G401.6 (cell line): ENCODE data around the gene ZNF710.
"Not testable (repeated sequence)": the region's sequence is repeated elsewhere in the genome, so short reads cannot be mapped to it uniquely, and the experiment has no call there.

Experiments used
- FAIRE-seq: peaks from 2 replicates; lab custom pipeline; 2012; peaks lifted over from hg19 to GRCh38; lab: Jason Lieb, UNC

The ZNF710 gene

GRCh38 chr15:90062462-90062932 is 61.4 kb downstream of the ZNF710 start:
- no peak for FAIRE-seq

GRCh38 chr15:90062973-90063769 is 62.0 kb downstream of the ZNF710 start:
- FAIRE-seq, result no peak

DNA sequence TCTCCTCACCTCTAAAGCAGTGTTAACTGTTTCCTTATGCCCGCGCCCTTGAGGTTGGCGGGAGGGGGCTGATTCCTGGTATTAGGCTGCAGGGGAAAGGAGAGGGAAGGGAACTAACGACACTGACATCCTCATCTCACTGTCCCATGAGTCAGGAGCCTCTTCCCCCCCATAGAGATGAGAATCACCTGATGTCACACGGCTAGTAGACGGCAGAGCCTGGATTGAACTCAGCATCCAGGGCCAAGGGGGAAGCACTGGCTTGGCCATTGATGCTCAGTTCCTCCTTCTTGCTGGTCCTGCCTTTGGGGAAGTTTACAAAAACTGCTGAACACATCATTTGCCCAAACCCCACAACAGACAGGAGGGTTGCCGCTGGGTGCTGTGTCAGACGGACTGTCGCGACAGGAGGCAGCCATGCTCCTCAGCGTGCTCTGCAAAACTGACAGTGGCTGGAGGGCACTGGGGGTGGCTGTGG is 62.7 kb downstream of the ZNF710 start:
- no peak for FAIRE-seq

DNA sequence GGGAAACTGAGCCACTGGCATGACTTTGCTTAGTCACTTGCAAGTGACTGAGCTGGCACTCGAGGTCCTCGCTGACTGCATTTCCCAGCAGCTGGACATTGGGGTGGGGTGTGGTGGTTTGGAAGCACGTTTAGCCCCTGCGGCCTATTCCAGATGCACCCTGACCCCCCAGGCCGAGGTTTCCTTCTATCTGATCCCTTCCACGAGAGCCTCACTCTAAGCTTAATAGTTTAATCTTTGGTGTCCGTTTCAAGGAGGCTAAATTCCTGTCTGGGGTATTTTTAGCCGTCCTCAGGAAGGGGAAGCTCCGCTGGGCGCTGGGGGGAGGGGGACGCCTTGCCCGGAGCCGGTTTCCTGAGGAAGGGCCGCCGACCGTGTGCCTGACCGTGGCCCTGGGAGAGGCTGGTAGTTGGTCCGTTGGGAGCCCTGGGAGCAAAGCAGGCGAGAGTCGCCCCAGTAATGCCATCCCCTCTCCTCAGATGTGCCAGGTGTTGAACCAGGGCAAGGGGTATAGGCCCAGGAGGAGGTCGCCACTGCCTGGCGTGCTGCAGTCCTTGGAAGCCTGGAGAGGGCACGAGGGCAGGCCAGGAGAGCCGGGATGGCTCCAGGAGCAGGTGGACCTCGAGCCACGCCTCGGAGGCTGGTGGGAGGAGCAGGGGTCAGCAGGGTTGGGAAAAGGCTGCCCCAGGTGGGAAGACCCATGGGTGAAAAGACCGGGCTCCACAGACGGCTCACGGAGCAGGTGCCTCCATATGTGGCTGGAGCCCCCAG is 64.0 kb downstream of the ZNF710 start:
- no peak for FAIRE-seq

DNA sequence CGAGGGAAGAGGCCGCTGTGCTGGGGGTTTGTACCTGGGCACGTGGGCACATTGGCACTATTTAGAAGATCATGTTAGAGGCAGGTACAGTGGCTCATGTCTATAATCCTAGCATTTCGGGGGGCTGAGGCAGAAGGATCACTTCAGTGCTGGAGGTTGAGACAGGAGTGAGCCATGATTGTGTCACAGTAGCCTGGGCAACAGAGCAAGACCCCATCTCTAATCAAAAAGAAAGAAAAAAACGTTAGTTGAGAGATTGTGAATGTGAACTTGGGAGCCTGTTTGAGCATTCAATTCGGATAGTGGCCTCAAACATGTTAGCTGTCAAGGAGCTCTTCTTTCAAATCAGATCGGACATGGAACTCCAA is 64.5 kb downstream of the ZNF710 start:
- FAIRE-seq, result no peak

DNA sequence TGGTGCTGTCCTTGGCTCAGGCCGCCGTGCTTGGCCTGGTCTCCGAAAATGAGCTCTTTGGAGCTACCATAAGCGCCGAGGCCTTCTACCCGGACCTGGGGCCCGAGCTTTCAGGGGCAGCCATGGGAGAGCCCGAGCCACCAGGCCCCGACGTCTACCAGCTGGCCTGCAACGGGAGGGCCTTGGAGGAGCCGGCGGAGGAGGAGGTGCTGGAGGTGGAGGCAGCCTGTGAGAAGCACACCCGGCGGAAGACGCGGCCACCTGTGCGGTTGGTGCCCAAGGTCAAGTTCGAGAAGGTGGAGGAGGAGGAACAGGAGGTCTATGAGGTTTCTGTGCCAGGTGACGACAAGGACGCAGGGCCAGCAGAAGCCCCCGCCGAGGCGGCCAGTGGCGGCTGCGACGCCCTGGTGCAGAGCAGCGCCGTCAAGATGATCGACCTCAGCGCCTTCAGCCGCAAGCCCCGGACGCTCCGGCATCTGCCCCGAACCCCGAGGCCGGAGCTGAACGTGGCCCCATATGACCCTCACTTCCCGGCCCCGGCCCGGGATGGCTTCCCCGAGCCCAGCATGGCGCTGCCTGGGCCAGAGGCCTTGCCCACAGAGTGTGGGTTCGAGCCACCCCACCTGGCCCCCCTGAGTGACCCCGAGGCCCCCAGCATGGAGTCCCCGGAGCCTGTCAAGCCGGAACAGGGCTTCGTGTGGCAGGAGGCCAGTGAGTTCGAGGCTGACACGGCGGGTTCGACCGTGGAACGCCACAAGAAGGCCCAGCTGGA is 66.2 kb downstream of the ZNF710 start:
- FAIRE-seq, result no peak

DNA sequence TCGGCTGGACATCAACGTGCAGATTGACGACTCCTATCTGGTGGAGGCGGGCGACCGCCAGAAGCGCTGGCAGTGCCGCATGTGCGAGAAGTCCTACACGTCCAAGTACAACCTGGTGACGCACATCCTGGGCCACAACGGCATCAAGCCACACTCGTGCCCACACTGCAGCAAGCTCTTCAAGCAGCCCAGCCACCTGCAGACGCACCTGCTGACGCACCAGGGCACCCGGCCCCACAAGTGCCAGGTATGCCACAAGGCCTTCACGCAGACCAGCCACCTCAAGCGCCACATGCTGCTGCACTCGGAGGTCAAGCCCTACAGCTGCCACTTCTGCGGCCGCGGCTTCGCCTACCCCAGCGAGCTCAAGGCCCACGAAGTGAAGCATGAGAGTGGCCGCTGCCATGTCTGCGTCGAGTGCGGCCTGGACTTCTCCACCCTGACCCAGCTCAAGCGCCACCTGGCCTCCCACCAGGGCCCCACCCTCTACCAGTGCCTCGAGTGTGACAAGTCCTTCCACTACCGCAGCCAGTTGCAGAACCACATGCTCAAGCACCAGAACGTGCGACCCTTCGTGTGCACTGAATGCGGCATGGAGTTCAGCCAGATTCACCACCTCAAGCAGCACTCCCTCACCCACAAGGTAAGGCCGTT is 67.0 kb downstream of the ZNF710 start:
- FAIRE-seq, result no peak

DNA sequence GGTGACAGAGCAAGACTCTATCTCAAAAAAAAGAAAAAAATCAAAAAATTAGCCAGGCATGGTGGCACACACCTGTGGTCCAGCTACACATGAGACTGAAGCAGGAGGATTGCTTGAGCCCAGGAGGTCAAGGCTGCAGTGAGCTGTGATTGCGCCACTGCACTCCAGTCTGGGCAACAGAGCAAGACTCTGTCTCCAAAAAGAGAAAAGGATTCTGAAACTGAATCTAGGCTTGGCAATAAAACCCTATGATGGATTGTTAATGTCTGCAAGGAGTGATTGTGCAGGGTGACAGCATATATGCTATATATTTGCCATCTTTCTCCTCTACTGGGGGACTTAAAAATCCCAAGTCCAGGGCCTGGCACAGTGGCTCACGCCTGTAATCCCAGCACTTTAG is 69.5 kb downstream of the ZNF710 start:
- FAIRE-seq, result not testable (repeated sequence)

DNA sequence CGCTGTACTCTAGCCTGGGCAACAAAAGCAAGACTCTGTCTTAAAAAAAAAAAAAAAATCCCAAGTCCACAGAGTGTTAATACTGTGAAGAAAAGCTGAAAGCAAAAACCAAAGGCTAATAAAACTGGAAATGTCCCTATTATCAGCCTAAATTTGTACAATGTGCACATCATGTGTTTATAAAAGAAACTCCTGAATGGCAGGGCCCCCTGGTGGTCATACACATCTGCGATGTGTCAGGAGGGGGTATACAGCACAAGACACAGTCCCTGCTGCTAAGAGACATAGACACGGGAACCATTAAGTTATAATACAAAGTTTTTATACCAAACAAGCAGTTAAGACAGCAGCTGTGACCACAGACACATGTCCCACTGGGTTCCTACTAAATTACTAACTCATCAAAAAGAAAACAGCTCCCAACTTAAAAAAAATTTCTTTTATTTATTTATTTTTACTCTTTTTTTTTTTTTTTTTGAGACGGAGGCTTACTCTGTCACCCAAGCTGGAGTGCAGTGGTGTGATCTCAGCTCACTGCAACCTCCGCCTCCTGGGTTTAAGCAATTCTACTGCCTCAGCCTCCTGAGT is 70.2 kb downstream of the ZNF710 start:
- FAIRE-seq, result no peak

DNA sequence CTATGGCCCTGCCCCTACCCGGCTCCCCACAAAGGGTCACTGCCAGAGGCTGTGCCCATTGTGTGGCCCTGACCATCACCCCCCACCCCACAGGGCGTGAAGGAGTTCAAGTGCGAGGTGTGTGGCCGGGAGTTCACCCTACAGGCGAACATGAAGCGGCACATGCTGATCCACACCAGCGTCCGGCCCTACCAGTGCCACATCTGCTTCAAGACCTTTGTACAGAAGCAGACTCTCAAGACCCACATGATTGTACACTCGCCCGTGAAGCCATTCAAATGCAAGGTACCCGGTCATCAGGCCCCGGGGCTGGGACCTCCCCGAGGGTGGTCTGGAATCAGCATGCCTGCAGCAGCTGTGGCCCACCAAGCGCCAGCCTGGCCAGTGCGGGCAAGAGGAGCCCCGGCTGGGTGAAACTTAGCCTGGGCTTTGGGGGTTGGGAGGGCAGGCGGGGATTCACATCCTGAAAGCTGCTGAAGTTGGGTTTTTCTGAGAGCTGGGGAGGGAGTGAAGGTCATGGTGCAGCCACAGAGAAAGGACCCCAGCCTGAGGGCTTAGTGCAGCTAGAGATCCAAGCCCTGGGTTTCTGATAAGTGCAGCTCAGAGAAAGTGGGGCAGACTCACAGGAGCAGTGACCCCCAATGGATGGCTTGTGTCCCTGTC is 72.0 kb downstream of the ZNF710 start:
- FAIRE-seq, result no peak

DNA sequence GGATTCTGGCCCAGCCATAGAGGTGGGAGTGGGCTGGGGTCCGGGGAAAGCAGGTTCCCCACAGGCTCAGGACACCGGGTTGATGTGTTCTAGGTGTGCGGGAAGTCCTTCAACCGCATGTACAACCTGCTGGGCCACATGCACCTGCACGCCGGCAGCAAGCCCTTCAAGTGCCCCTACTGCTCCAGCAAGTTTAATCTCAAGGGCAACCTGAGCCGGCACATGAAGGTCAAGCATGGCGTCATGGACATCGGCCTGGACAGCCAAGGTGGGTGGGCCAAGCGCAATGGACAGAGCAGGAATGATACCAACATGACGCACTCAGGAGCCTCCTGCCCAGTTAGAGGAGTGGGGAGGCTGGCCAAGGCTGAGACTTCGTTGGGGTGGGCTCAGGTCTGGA is 72.9 kb downstream of the ZNF710 start:
- FAIRE-seq, result no peak

GRCh38 chr15:90074916-90075315 is 73.8 kb downstream of the ZNF710 start:
- FAIRE-seq, result no peak

DNA sequence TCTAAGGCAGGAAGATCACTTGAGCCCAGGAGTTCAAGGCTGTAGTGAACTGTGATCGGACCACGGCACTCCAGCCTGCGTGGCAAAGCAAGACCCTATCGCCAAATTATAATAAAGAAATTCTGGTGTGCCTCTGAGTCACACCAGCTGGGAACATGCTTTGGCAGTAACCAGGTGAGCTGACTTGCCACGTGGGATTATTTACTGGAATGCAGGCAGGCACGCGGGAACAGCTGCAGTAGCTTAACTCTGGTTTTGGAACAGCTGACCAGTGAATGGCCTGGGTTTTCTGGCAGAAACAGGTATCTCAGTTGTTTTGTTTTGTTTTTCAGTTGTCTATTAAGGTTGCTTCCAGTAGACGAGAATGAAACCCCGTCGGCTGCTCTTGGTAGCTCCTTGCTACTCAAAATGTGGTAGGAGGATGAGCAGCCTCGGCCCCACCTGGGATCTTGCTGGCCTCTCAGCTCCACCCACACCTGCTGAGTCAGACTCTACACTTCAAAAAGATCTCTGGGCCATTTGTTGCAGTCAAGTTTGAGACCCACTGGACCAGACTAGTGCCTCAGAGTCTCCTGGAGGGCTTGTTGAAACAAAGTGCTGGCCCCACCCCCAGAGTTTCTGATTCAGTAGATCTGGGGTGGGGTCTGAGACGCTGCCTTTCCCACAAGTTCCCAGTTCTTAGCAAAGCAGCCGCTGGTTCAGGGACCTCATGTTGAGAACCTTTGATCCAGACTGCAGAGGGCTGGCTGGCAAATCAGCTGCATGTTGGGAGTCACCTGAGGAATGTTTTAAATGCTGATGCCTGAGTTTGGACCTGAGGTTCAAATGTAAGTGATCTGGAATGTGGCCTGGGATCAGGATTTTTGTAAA is 74.5 kb downstream of the ZNF710 start:
- no peak for FAIRE-seq

- no peak for FAIRE-seq
Measured at GRCh38 chr15:90076716-90077115, 75.6 kb downstream of the ZNF710 start.

DNA sequence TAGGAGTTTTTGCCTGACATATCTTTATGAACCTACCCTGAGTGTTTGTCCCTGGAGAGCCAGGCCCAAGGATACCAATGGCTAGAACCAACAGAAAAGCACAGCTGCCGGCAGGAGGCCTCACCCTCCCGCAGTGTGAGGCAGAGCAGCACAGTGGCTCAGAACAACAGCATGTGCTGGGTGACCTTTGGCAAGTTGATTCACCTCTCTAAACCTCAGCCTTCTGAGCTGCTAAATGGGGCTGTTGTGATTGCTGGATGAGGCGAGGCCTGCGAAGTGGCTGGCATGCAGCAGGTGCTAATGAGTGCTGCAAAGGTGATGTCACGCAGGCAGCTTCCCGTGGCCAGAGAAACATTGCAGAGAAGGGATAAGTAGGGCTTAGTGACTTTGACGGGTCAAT is 77.8 kb downstream of the ZNF710 start:
- no peak for FAIRE-seq

- FAIRE-seq, result no peak
Measured at GRCh38 chr15:90079619-90080457, 78.7 kb downstream of the ZNF710 start.

- no peak for FAIRE-seq
Measured at GRCh38 chr15:90080458-90080755, 79.3 kb downstream of the ZNF710 start.

DNA sequence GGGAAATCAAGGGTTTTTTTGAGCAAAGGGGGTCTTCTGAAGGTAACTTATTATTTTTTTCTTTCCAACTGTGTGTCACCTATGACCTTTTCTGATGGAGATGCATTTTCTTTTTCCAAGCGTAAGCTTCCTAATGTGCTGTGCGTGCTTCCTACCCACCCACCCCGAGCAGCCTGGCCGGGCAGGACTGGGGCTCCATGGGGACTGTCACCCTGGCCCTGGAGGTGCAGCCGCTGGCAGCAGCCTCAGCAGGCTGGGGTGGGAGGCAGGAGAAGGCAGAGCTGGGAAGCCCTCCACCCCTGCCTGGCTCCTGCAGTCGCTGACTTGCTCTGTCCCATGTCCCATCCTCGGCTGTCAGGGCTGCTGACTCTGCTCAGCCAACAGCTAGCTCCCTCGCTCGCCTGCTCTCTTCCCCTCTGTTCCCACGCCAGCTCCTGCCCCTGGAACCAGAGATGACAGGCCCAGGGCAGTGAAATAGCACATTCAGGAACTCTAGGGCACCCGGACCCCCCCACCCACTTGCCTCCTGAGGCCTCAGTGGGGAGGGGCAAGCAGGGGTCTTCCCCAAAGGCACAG is 79.8 kb downstream of the ZNF710 start:
- no peak for FAIRE-seq

GRCh38 chr15:90082140-90082715 is 81.1 kb downstream of the ZNF710 start:
- no peak for FAIRE-seq
